GM23338 (cell line): ENCODE results near the gene NFIB.

Experiments
- EZH2 ChIP-seq: fragments of 200-600 bp; sonication (generic); IDR thresholded peaks from one replicate; pipeline ENCODE4 v1.8.0; 2017; ENCODE audit warnings: antibody characterized with exemption, mild to moderate bottlenecking, low read depth; ENCODE audit not compliant: unreplicated experiment
- EZH2phosphoT487 ChIP-seq: fragments of 200-600 bp; sonication (generic); IDR thresholded peaks from one replicate; pipeline ENCODE4 v1.8.1; 2018; ENCODE audit warnings: antibody characterized with exemption; ENCODE audit not compliant: unreplicated experiment
- NANOG ChIP-seq: IDR thresholded peaks from 2 replicates; pipeline ENCODE4 v1.6.1; 2016; ENCODE audit warnings: antibody characterized with exemption, borderline replicate concordance
- POLR2AphosphoS5 ChIP-seq: IDR thresholded peaks from 2 replicates; pipeline ENCODE4 v1.6.1; 2016; ENCODE audit warnings: antibody characterized with exemption, low read depth
- TF ChIP-seq, protein P1 (sequence below), 2 experiments: fragments of 200-600 bp in 1 of 2; sonication (generic) in 1 of 2; conservative IDR thresholded peaks; 2 replicates each; pipeline versions ENCODE4 v1.5.1 to v1.6.1; 2016 to 2017; ENCODE audit warnings: antibody characterized with exemption in 2 of 2, low read depth in 2 of 2, mild to moderate bottlenecking in 2 of 2, moderate library complexity in 1 of 2
- TF ChIP-seq, protein P2 (sequence below): IDR thresholded peaks from one replicate; pipeline ENCODE4 v1.6.1; 2018; ENCODE audit warnings: antibody characterized with exemption; ENCODE audit not compliant: unreplicated experiment

DNA sequence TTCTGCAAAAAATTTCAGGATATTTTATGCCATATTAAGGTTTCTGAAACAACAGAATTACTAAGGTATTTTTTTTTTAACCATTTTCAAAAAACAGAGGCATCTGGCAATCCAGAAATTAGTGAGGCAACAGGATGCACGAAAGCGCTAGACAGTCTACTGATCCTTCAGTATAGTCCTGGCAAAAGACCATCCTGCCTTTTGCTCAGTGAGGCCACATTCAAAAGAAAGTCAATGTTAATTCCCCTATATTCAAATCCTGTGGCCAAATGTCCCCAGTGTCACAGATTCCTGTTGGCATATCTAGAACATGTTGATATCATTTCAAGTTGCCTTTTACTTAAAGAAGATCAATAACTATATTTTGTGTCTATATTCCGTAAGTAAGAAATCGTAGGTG is 13.1 kb upstream of the NFIB start:
- no peak for TF ChIP-seq EZH2
- TF ChIP-seq, protein P1, sequence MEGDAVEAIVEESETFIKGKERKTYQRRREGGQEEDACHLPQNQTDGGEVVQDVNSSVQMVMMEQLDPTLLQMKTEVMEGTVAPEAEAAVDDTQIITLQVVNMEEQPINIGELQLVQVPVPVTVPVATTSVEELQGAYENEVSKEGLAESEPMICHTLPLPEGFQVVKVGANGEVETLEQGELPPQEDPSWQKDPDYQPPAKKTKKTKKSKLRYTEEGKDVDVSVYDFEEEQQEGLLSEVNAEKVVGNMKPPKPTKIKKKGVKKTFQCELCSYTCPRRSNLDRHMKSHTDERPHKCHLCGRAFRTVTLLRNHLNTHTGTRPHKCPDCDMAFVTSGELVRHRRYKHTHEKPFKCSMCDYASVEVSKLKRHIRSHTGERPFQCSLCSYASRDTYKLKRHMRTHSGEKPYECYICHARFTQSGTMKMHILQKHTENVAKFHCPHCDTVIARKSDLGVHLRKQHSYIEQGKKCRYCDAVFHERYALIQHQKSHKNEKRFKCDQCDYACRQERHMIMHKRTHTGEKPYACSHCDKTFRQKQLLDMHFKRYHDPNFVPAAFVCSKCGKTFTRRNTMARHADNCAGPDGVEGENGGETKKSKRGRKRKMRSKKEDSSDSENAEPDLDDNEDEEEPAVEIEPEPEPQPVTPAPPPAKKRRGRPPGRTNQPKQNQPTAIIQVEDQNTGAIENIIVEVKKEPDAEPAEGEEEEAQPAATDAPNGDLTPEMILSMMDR (conservative IDR thresholded peaks at IDR 0.05; ENCODE audit: low read depth in 2 of 2), result no peak
- no peak for TF ChIP-seq POLR2AphosphoS5
- TF ChIP-seq, protein P2, sequence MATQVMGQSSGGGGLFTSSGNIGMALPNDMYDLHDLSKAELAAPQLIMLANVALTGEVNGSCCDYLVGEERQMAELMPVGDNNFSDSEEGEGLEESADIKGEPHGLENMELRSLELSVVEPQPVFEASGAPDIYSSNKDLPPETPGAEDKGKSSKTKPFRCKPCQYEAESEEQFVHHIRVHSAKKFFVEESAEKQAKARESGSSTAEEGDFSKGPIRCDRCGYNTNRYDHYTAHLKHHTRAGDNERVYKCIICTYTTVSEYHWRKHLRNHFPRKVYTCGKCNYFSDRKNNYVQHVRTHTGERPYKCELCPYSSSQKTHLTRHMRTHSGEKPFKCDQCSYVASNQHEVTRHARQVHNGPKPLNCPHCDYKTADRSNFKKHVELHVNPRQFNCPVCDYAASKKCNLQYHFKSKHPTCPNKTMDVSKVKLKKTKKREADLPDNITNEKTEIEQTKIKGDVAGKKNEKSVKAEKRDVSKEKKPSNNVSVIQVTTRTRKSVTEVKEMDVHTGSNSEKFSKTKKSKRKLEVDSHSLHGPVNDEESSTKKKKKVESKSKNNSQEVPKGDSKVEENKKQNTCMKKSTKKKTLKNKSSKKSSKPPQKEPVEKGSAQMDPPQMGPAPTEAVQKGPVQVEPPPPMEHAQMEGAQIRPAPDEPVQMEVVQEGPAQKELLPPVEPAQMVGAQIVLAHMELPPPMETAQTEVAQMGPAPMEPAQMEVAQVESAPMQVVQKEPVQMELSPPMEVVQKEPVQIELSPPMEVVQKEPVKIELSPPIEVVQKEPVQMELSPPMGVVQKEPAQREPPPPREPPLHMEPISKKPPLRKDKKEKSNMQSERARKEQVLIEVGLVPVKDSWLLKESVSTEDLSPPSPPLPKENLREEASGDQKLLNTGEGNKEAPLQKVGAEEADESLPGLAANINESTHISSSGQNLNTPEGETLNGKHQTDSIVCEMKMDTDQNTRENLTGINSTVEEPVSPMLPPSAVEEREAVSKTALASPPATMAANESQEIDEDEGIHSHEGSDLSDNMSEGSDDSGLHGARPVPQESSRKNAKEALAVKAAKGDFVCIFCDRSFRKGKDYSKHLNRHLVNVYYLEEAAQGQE, result no peak
- TF ChIP-seq EZH2phosphoT487, result no peak
- TF ChIP-seq NANOG, result no peak
